Measurements from ENCODE around the gene PLEKHG3. TPM values are rescaled to one million over a fixed set of nuclear protein-coding genes. Genes with fewer than 3 reads are reported as not detected.

The PLEKHG3 gene
- total RNA-seq, 1 donor from 2014 or later = 5.5 TPM

GRCh38 chr14:64715628-64716412 is 11.6 kb downstream of the PLEKHG3 start:
- no peak overlapping the region for H3K27ac Mint-ChIP-seq
- intact Hi-C loops (cut with micrococcal nuclease) = no loop called here
- H3K36me3 Mint-ChIP-seq (ENCODE audit: low read depth) = peaks cover 22% of the 10 kb centered on the region
- no peak for DNase-seq (ENCODE audit: low spot score)
- H3K27me3 Mint-ChIP-seq (ENCODE audit: insufficient read depth) = peaks cover 8% of the 10 kb centered on the region
- peaks cover 71% of the 10 kb centered on the region for H3K4me1 Mint-ChIP-seq (ENCODE audit: low read depth)
- no peak overlapping the region for H3K4me3 Mint-ChIP-seq
- H3K9me3 Mint-ChIP-seq = peaks cover 27% of the 10 kb centered on the region

GRCh38 chr14:64717870-64718269 is 13.6 kb downstream of the PLEKHG3 start:
- Mint-ChIP-seq H3K27me3 (ENCODE audit: insufficient read depth) (peaks cover 8% of the 10 kb centered on the region), H3K36me3 (ENCODE audit: low read depth) (peaks cover 18% of the 10 kb centered on the region), H3K4me3 (peak overlapping the region; percentile 6), H3K9me3 (peaks cover 18% of the 10 kb centered on the region), H3K27ac (no peak overlapping the region), H3K4me1 (ENCODE audit: low read depth) (peaks cover 88% of the 10 kb centered on the region)
- no peak for DNase-seq (ENCODE audit: low spot score)
- intact Hi-C loops (cut with micrococcal nuclease) = no loop called here

GRCh38 chr14:64718762-64719161 is 14.5 kb downstream of the PLEKHG3 start:
- Mint-ChIP-seq H3K9me3 (peaks cover 9% of the 10 kb centered on the region), H3K27ac (no peak overlapping the region), H3K4me1 (ENCODE audit: low read depth) (peaks cover 89% of the 10 kb centered on the region), H3K27me3 (ENCODE audit: insufficient read depth) (peaks cover 3% of the 10 kb centered on the region), H3K36me3 (ENCODE audit: low read depth) (peaks cover 14% of the 10 kb centered on the region), H3K4me3 (no peak overlapping the region)
- DNase-seq (ENCODE audit: low spot score) = no peak
- intact Hi-C loops (cut with micrococcal nuclease) = no loop called here

- H3K27me3 Mint-ChIP-seq (ENCODE audit: insufficient read depth) = peaks cover 4% of the 10 kb centered on the region
Observed at GRCh38 chr14:64719601-64720000, 15.4 kb downstream of the PLEKHG3 start.

GRCh38 chr14:64720131-64720576 is 15.9 kb downstream of the PLEKHG3 start:
- no peak overlapping the region for H3K27ac Mint-ChIP-seq
- H3K9me3 Mint-ChIP-seq = no peaks in the 10 kb centered on the region
- H3K36me3 Mint-ChIP-seq (ENCODE audit: low read depth) = peaks cover 11% of the 10 kb centered on the region
- DNase-seq (ENCODE audit: low spot score) = no peak
- no peak overlapping the region for H3K4me3 Mint-ChIP-seq
- peaks cover 4% of the 10 kb centered on the region for H3K27me3 Mint-ChIP-seq (ENCODE audit: insufficient read depth)
- intact Hi-C loops (cut with micrococcal nuclease) = no loop called here
- peaks cover 93% of the 10 kb centered on the region for H3K4me1 Mint-ChIP-seq (ENCODE audit: low read depth)

More at GRCh38 chr14:64719601-64720000, 15.4 kb downstream of the PLEKHG3 start:
- no peak for DNase-seq (ENCODE audit: low spot score)
- Mint-ChIP-seq H3K4me3 (no peak overlapping the region), H3K27ac (no peak overlapping the region), H3K4me1 (ENCODE audit: low read depth) (peaks cover 93% of the 10 kb centered on the region), H3K36me3 (ENCODE audit: low read depth) (peaks cover 11% of the 10 kb centered on the region), H3K9me3 (peaks cover 1% of the 10 kb centered on the region)
- intact Hi-C loops (cut with micrococcal nuclease) = no loop called here

- DNase-seq (ENCODE audit: low spot score) = no peak
- Mint-ChIP-seq H3K9me3 (no peaks in the 10 kb centered on the region), H3K27me3 (ENCODE audit: insufficient read depth) (peaks cover 4% of the 10 kb centered on the region), H3K4me3 (no peak overlapping the region), H3K27ac (no peak overlapping the region), H3K4me1 (ENCODE audit: low read depth) (peaks cover 94% of the 10 kb centered on the region), H3K36me3 (ENCODE audit: low read depth) (peaks cover 11% of the 10 kb centered on the region)
- intact Hi-C loops (cut with micrococcal nuclease) = no loop called here
Observed at GRCh38 chr14:64721391-64721791, 17.2 kb downstream of the PLEKHG3 start.

GRCh38 chr14:64721899-64722298 is 17.7 kb downstream of the PLEKHG3 start:
- DNase-seq (ENCODE audit: low spot score) = no peak
- intact Hi-C loops (cut with micrococcal nuclease) = no loop called here
- H3K4me1 Mint-ChIP-seq (ENCODE audit: low read depth) = peaks cover 94% of the 10 kb centered on the region
- peak overlapping the region; percentile 54 for H3K4me3 Mint-ChIP-seq
- peaks cover 11% of the 10 kb centered on the region for H3K36me3 Mint-ChIP-seq (ENCODE audit: low read depth)
- no peaks in the 10 kb centered on the region for H3K9me3 Mint-ChIP-seq
- H3K27me3 Mint-ChIP-seq (ENCODE audit: insufficient read depth) = peaks cover 4% of the 10 kb centered on the region
- no peak overlapping the region for H3K27ac Mint-ChIP-seq

- Mint-ChIP-seq H3K4me1 (ENCODE audit: low read depth) (peaks cover 87% of the 10 kb centered on the region), H3K27ac (peak overlapping the region; percentile 58), H3K27me3 (ENCODE audit: insufficient read depth) (peaks cover 4% of the 10 kb centered on the region), H3K4me3 (peak overlapping the region; percentile 54), H3K9me3 (no peaks in the 10 kb centered on the region), H3K36me3 (ENCODE audit: low read depth) (peaks cover 11% of the 10 kb centered on the region)
- DNase-seq (ENCODE audit: low spot score) = peak; percentile 45
- intact Hi-C loops (cut with micrococcal nuclease) = no loop called here
Observed at GRCh38 chr14:64722842-64723447, 18.7 kb downstream of the PLEKHG3 start.

GRCh38 chr14:64723691-64724577 is 19.7 kb downstream of the PLEKHG3 start:
- peaks cover 2% of the 10 kb centered on the region for H3K27me3 Mint-ChIP-seq (ENCODE audit: insufficient read depth)
- H3K9me3 Mint-ChIP-seq = no peaks in the 10 kb centered on the region
- peak overlapping the region; percentile 56 for H3K4me3 Mint-ChIP-seq
- H3K36me3 Mint-ChIP-seq (ENCODE audit: low read depth) = peaks cover 7% of the 10 kb centered on the region
- peaks cover 81% of the 10 kb centered on the region for H3K4me1 Mint-ChIP-seq (ENCODE audit: low read depth)
- H3K27ac Mint-ChIP-seq = peak overlapping the region; percentile 70
- DNase-seq (ENCODE audit: low spot score) = no peak
- intact Hi-C loops (cut with micrococcal nuclease) = loop anchor here (2.0 kb wide), 1 partner anchor 15 kb away; no protein-coding TSS in a partner anchor

GRCh38 chr14:64724578-64724930 is 20.3 kb downstream of the PLEKHG3 start:
- peak overlapping the region; percentile 56 for H3K4me3 Mint-ChIP-seq
- H3K27ac Mint-ChIP-seq = peak overlapping the region; percentile 70
- H3K4me1 Mint-ChIP-seq (ENCODE audit: low read depth) = peaks cover 85% of the 10 kb centered on the region
- peaks cover 1% of the 10 kb centered on the region for H3K27me3 Mint-ChIP-seq (ENCODE audit: insufficient read depth)
- H3K36me3 Mint-ChIP-seq (ENCODE audit: low read depth) = peaks cover 10% of the 10 kb centered on the region
- no peaks in the 10 kb centered on the region for H3K9me3 Mint-ChIP-seq
- DNase-seq (ENCODE audit: low spot score) = no peak
- intact Hi-C loops (cut with micrococcal nuclease) = loop anchor here (2.0 kb wide), 1 partner anchor 16 kb away; no protein-coding TSS in a partner anchor

- H3K36me3 Mint-ChIP-seq (ENCODE audit: low read depth) = peaks cover 3% of the 10 kb centered on the region
- H3K4me1 Mint-ChIP-seq (ENCODE audit: low read depth) = peaks cover 85% of the 10 kb centered on the region
- no peak overlapping the region for H3K27ac Mint-ChIP-seq
- no peak overlapping the region for H3K4me3 Mint-ChIP-seq
- no peaks in the 10 kb centered on the region for H3K9me3 Mint-ChIP-seq
- intact Hi-C loops (cut with micrococcal nuclease) = loop anchor here (2.0 to 5.0 kb wide), 2 partner anchors 17 to 53 kb away; no protein-coding TSS in a partner anchor
- peaks cover 1% of the 10 kb centered on the region for H3K27me3 Mint-ChIP-seq (ENCODE audit: insufficient read depth)
- DNase-seq (ENCODE audit: low spot score) = no peak
Observed at GRCh38 chr14:64725261-64725815, 21.1 kb downstream of the PLEKHG3 start.

GRCh38 chr14:64725879-64726584 is 21.8 kb downstream of the PLEKHG3 start:
- no peak for DNase-seq (ENCODE audit: low spot score)
- Mint-ChIP-seq H3K4me3 (peak overlapping the region; percentile 17), H3K4me1 (ENCODE audit: low read depth) (peaks cover 82% of the 10 kb centered on the region), H3K27me3 (ENCODE audit: insufficient read depth) (peaks cover 1% of the 10 kb centered on the region), H3K27ac (no peak overlapping the region), H3K36me3 (ENCODE audit: low read depth) (peaks cover 3% of the 10 kb centered on the region), H3K9me3 (no peaks in the 10 kb centered on the region)
- intact Hi-C loops (cut with micrococcal nuclease) = loop anchor here (2.0 to 5.0 kb wide), 2 partner anchors 17 to 54 kb away; no protein-coding TSS in a partner anchor

Data from activated T-helper 1 cell treated with anti-CD3 and anti-CD28 coated beads, Interleukin-12 subunit alpha, Interleukin-12 subunit beta, Interleukin-2, Interleukin-4 antibody, amounts not matched to agents 30 ng/mL and 10 ng/mL and 1 ng/mL, durations not matched to agents 14 hours and 24 hours and 36 hours (primary cell).